Peyer's patch (tissue), 4 donors: Measurements from ENCODE around the gene CERS6. TPM values are rescaled to one million over a fixed set of nuclear protein-coding genes. Genes with fewer than 3 reads are reported as not detected.

Source experiments
- DNase-seq, 3 donors: peaks; one replicate each; pipeline ENCODE4 v3.0.0-alpha.2; 2017 to 2019
- H3K27ac ChIP-seq, 4 donors: fragments of 200-600 bp; sonication (generic); one replicate each; pipeline ENCODE4 v1.5.1; 2016 to 2019
- H3K27me3 ChIP-seq, 2 donors: fragments of 200-600 bp; sonication (generic); one replicate each; pipeline ENCODE4 v1.5.1; 2019
- H3K36me3 ChIP-seq, 3 donors: fragments of 200-600 bp; sonication (generic); one replicate each; pipeline ENCODE4 v1.5.1; 2016 to 2019
- H3K4me1 ChIP-seq, 4 donors: fragments of 200-600 bp; sonication (generic); one replicate each; pipeline ENCODE4 v1.5.1; 2016 to 2019
- H3K4me3 ChIP-seq, 4 donors: fragments of 200-600 bp; sonication (generic); 1 replicate in 3 of 4; 2 replicates in 1 of 4; pipeline ENCODE4 v1.5.1; 2016 to 2019; ENCODE audit warnings: mild to moderate bottlenecking in 1 of 4
- H3K9me3 ChIP-seq, 4 donors: fragments of 200-600 bp; sonication (generic); one replicate each; pipeline ENCODE4 v1.5.1; 2016 to 2019; ENCODE audit warnings: mild to moderate bottlenecking in 1 of 4
- CTCF ChIP-seq, 6 experiments: fragments of 450-650 bp in 4 of 6; fragments of 200-600 bp in 2 of 6; sonication (generic) in 1 of 6; IDR thresholded peaks; one replicate each; pipeline ENCODE4 v1.5.1; 2017 to 2019; ENCODE audit warnings: antibody characterized with exemption in 6 of 6, mild to moderate bottlenecking in 3 of 6, moderate library complexity in 1 of 6
- POLR2A ChIP-seq, 2 donors: fragments of 450-650 bp; IDR thresholded peaks; one replicate each; pipeline ENCODE4 v1.5.1; 2017; ENCODE audit warnings: antibody characterized with exemption in 2 of 2, mild to moderate bottlenecking in 2 of 2, moderate library complexity in 2 of 2
- total RNA-seq, 4 donors: library from RNA; depleted of rRNA; stranded (reverse); fragments of >200 nt; gene quantifications; one replicate each; pipeline ENCODE4 v1.1.0, GENCODE V29; 2016

CERS6 gene
- total RNA-seq, 4 donors from 2014 or later = 28.1 to 110 (median 96.7) TPM

GRCh38 chr2:168518555-168519066 lies 62.5 kb downstream of the CERS6 start:
- Histone ChIP-seq H3K4me3 (no peak overlapping the region), H3K27me3 (no peaks in the 10 kb centered on the region), H3K4me1 (peaks cover 0 to 21% (median 0%) of the 10 kb centered on the region in 4 donors), H3K9me3 (no peaks in the 10 kb centered on the region), H3K36me3 (no peaks in the 10 kb centered on the region), H3K27ac (peak overlapping the region in 1 of 4 donors; percentile 8)
- DNase-seq = no peak
- no peak for TF ChIP-seq CTCF (IDR thresholded peaks at IDR 0.05)
- TF ChIP-seq POLR2A (IDR thresholded peaks at IDR 0.05) = no peak

GRCh38 chr2:168519534-168520308 lies 63.6 kb downstream of the CERS6 start:
- Histone ChIP-seq H3K4me1 (peaks cover 0 to 21% (median 0%) of the 10 kb centered on the region in 4 donors), H3K27me3 (no peaks in the 10 kb centered on the region), H3K9me3 (no peaks in the 10 kb centered on the region), H3K36me3 (no peaks in the 10 kb centered on the region), H3K27ac (no peak overlapping the region), H3K4me3 (no peak overlapping the region)
- DNase-seq = no peak
- TF ChIP-seq CTCF (IDR thresholded peaks at IDR 0.05) (no peak), POLR2A (IDR thresholded peaks at IDR 0.05) (no peak)

- Histone ChIP-seq H3K27ac (peak overlapping the region in 1 of 4 donors; percentile 22), H3K4me3 (no peak overlapping the region), H3K36me3 (no peaks in the 10 kb centered on the region), H3K9me3 (no peaks in the 10 kb centered on the region), H3K4me1 (peaks cover 0 to 21% (median 1%) of the 10 kb centered on the region in 4 donors), H3K27me3 (no peaks in the 10 kb centered on the region)
- DNase-seq = no peak
- TF ChIP-seq POLR2A (IDR thresholded peaks at IDR 0.05) = no peak
- TF ChIP-seq CTCF (IDR thresholded peaks at IDR 0.05) = no peak
Observed at GRCh38 chr2:168521053-168521741, 65.1 kb downstream of the CERS6 start.

GRCh38 chr2:168522446-168522845 lies 66.4 kb downstream of the CERS6 start:
- H3K4me1 ChIP-seq = peaks cover 0 to 30% (median 1%) of the 10 kb centered on the region in 4 donors
- H3K27me3 ChIP-seq = no peaks in the 10 kb centered on the region
- DNase-seq = no peak
- H3K9me3 ChIP-seq = no peaks in the 10 kb centered on the region
- H3K36me3 ChIP-seq = no peaks in the 10 kb centered on the region
- TF ChIP-seq CTCF (IDR thresholded peaks at IDR 0.05) = no peak
- TF ChIP-seq POLR2A (IDR thresholded peaks at IDR 0.05) = no peak
- no peak overlapping the region for H3K4me3 ChIP-seq
- no peak overlapping the region for H3K27ac ChIP-seq

- H3K4me1 ChIP-seq = peaks cover 0 to 22% (median 1%) of the 10 kb centered on the region in 4 donors
- no peak for TF ChIP-seq CTCF (IDR thresholded peaks at IDR 0.05)
- no peak for TF ChIP-seq POLR2A (IDR thresholded peaks at IDR 0.05)
- H3K9me3 ChIP-seq = no peaks in the 10 kb centered on the region
- no peaks in the 10 kb centered on the region for H3K27me3 ChIP-seq
- no peak for DNase-seq
- H3K4me3 ChIP-seq = no peak overlapping the region
- no peaks in the 10 kb centered on the region for H3K36me3 ChIP-seq
- no peak overlapping the region for H3K27ac ChIP-seq
Observed at GRCh38 chr2:168524005-168524404, 67.9 kb downstream of the CERS6 start.
